Kidney (tissue), 14 donors: ENCODE measurements around the gene SMCHD1. TPM values are rescaled to one million over a fixed set of nuclear protein-coding genes. Genes with fewer than 3 reads are reported as not detected.
"Not testable (repeated sequence)": the region's sequence is repeated elsewhere in the genome, so short reads cannot be mapped to it uniquely, and the experiment has no call there.

Source experiments
- DNase-seq, 5 donors: peaks; one replicate each; pipeline ENCODE4 v3.0.0-alpha.2; 2013 to 2020
- FAIRE-seq: peaks from 2 replicates; lab custom pipeline; 2012; peaks lifted over from hg19 to GRCh38; lab: Jason Lieb, UNC
- H3K27ac ChIP-seq, 2 donors: one replicate each; pipeline ENCODE4 v1.7.0; 2013; ENCODE audit warnings: low read depth in 2 of 2, low read length in 2 of 2, inconsistent platforms in 1 of 2
- H3K27me3 ChIP-seq: one replicate; pipeline ENCODE4 v1.7.1; 2013; ENCODE audit warnings: low read length, inconsistent platforms; ENCODE audit not compliant: control insufficient read depth, insufficient read depth
- H3K36me3 ChIP-seq, 3 donors: one replicate each; pipeline versions ENCODE4 v1.7.0 to v1.7.1; 2013; ENCODE audit warnings: low read length in 3 of 3, control low read depth in 1 of 3, inconsistent platforms in 1 of 3; ENCODE audit not compliant: insufficient read depth in 3 of 3, control insufficient read depth in 2 of 3
- H3K4me1 ChIP-seq, 3 donors: one replicate each; pipeline versions ENCODE4 v1.7.0 to v1.7.1; 2013; ENCODE audit warnings: low read length in 3 of 3, inconsistent platforms in 1 of 3, low read depth in 1 of 3; ENCODE audit not compliant: control insufficient read depth in 2 of 3, insufficient read depth in 2 of 3
- H3K4me3 ChIP-seq, 3 donors: one replicate each; pipeline versions ENCODE4 v1.7.0 to v1.8.1; 2013; ENCODE audit warnings: low read length in 3 of 3, control low read depth in 1 of 3, inconsistent platforms in 1 of 3
- H3K9ac ChIP-seq, 3 donors: one replicate each; pipeline versions ENCODE4 v1.7.0 to v1.7.1; 2013; ENCODE audit warnings: low read length in 3 of 3, control low read depth in 1 of 3, inconsistent platforms in 1 of 3
- H3K9me3 ChIP-seq, 3 donors: one replicate each; pipeline versions ENCODE4 v1.7.0 to v1.7.1; 2013; ENCODE audit warnings: low read length in 3 of 3, control low read depth in 1 of 3, inconsistent platforms in 1 of 3; ENCODE audit not compliant: control insufficient read depth in 2 of 3, insufficient read depth in 1 of 3
- CTCF ChIP-seq: IDR thresholded peaks from 3 replicates; pipeline ENCODE4 v1.5.1; 2012; ENCODE audit warnings: mild to moderate bottlenecking, moderate library complexity, borderline replicate concordance; ENCODE audit not compliant: insufficient read depth; ENCODE audit errors: extremely low read depth
- intact Hi-C: fragments of 100-400 bp; cut with DNase I; formaldehyde crosslinking; loops from one replicate; pipeline ENCODE4 v1.11.1; 2022
- polyA plus RNA-seq: library from polyadenylated mRNA; stranded (reverse); fragments of 350-450 nt; fragmentation: Illumina TruSeq; extraction: RNeasy Lipid Tissue Mini Kit (QIAGEN cat#74804); gene quantifications from one replicate; pipeline ENCODE4 v1.2.3, GENCODE V29; 2014; ENCODE audit warnings: low read depth, low replicate concordance; ENCODE audit not compliant: insufficient read depth
- total RNA-seq: library from RNA; stranded (reverse); fragmentation: NEBNext Ultra II Directional; extraction: Animal tissue kit (Norgen Biotek cat#: 25700); gene quantifications from one replicate; pipeline ENCODE4 v1.2.1, GENCODE V29; 2021
- donor health status: control.
- donor health status: control.
- donor health status: control.
- donor health status: control.
- donor health status: control.
- donor health status: DM: yes; HTN: yes; CAD: no.
- donor health status: Normal renal cell carcinoma (clear cell type).

The SMCHD1 gene
- total and polyA plus RNA-seq, 2 donors from 2014 or later = 5.2 to 59.0 TPM

- H3K27ac ChIP-seq = no peak overlapping the region
- no peaks in the 10 kb centered on the region for H3K9me3 ChIP-seq
- no peak for FAIRE-seq
- peaks cover 0 to 3% (median 2%) of the 10 kb centered on the region in 3 donors for H3K4me1 ChIP-seq
- H3K27me3 ChIP-seq = no peaks in the 10 kb centered on the region
- no peak overlapping the region for H3K4me3 ChIP-seq
- intact Hi-C loops = no loop called here
- DNase-seq = no peak
- peaks cover 4 to 9% (median 8%) of the 10 kb centered on the region in 3 donors for H3K36me3 ChIP-seq
- no peak for TF ChIP-seq CTCF
- no peak overlapping the region for H3K9ac ChIP-seq
Observed at GRCh38 chr18:2662990-2663389, 7.5 kb downstream of the SMCHD1 start.

- Histone ChIP-seq H3K9me3 (no peaks in the 10 kb centered on the region), H3K36me3 (peaks cover 11 to 22% (median 14%) of the 10 kb centered on the region in 3 donors), H3K4me1 (no peaks in the 10 kb centered on the region), H3K9ac (no peak overlapping the region), H3K4me3 (no peak overlapping the region), H3K27me3 (no peaks in the 10 kb centered on the region), H3K27ac (no peak overlapping the region)
- DNase-seq (no peak), FAIRE-seq (no peak)
- intact Hi-C loops = no loop called here
- no peak for TF ChIP-seq CTCF
Observed at GRCh38 chr18:2672410-2672809, 16.9 kb downstream of the SMCHD1 start.

GRCh38 chr18:2672872-2673271, 17.3 kb downstream of the SMCHD1 start:
- Histone ChIP-seq H3K36me3 (peaks cover 11 to 22% (median 14%) of the 10 kb centered on the region in 3 donors), H3K27ac (no peak overlapping the region), H3K9me3 (no peaks in the 10 kb centered on the region), H3K4me1 (no peaks in the 10 kb centered on the region), H3K9ac (no peak overlapping the region), H3K27me3 (no peaks in the 10 kb centered on the region), H3K4me3 (no peak overlapping the region)
- no peak for DNase-seq
- FAIRE-seq = no peak
- intact Hi-C loops = no loop called here
- no peak for TF ChIP-seq CTCF

- FAIRE-seq, H3K27me3 ChIP-seq, H3K4me1 ChIP-seq, H3K36me3 ChIP-seq, H3K4me3 ChIP-seq, H3K9ac ChIP-seq, H3K9me3 ChIP-seq, H3K27ac ChIP-seq, DNase-seq, intact Hi-C loops: not testable (repeated sequence)
Observed at GRCh38 chr18:2678933-2679332, 23.4 kb downstream of the SMCHD1 start.
